HG03196 (cell line): Measurements from ENCODE around the gene OMD.

Experiments
- ATAC-seq: cut with Tn5 transposase; IDR thresholded peaks from one replicate; pipeline ENCODE4 v1.9.1; 2021; ENCODE audit not compliant: unreplicated experiment

The OMD gene

DNA sequence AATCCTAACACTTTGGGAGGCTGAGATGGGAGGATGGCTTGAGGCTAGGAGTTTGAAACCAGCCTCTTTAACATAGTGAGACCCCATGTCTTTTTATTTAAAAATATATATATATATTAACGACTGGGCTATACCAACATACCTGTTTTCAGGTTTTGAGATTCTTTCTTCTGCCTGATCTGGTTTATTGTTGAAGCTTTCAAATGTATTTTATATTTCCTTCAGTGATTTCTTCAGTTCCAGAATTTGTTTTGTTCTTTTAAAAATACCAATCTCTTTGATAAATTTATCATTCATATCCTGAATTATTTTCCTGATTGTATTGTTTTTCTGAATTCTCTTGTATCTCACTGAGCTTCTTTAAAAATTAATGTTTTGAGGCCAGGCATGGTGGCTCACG, 51.1 kb downstream of the OMD start:
- no peak for ATAC-seq

DNA sequence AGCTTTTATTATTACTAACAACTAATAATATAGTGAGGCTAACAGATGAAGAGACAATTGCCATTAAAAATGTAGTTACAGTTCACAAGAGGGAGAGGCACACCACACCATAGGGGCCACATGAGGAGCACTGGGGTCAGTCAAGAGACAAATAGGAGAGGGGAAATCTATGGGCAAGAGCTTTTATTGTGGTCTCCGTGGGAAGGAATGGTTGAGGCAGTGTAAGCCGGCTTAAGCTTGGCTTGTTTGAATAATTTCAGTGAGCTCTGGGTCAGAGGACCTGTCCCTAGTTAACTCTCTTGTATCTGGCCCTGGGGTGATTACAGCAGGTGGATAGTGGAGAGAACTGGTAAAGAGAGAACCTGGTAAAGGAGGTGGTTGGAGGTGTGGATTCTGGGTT, 55.2 kb downstream of the OMD start:
- no peak for ATAC-seq
